IPS-18c (cell line): Measurements from ENCODE around the gene MPHOSPH6.
A peak's percentile ranks its signal among the peaks of the same experiment; 100 is the strongest.
"Not testable (repeated sequence)": the region's sequence is repeated elsewhere in the genome, so short reads cannot be mapped to it uniquely, and the experiment has no call there.

Source experiments
- H3K4me3 ChIP-seq: 2 replicates; pipeline ENCODE4 v1.7.0; 2013; ENCODE audit warnings: low read depth, mild to moderate bottlenecking, low read length, moderate library complexity; ENCODE audit not compliant: insufficient read depth
- H3K9me3 ChIP-seq: one replicate; pipeline ENCODE4 v1.6.1; 2013; ENCODE audit warnings: mild to moderate bottlenecking, low read length, moderate library complexity; ENCODE audit not compliant: control insufficient read depth, insufficient read depth

MPHOSPH6 gene

GRCh38 chr16:82169861-82170845 lies at the start of gene MPHOSPH6:
Gene MPHOSPH6 (minus strand): TSS chr16:82170224. CDS start chr16:82170175, 49 bp downstream.
- Histone ChIP-seq H3K4me3 (peak within 1 kb of the TSS; percentile 90), H3K9me3 (no peaks in the 10 kb centered on the region)

GRCh38 chr16:82219298-82219697 lies 49.3 kb upstream of the MPHOSPH6 start:
- peaks cover 2% of the 10 kb centered on the region for H3K9me3 ChIP-seq
- no peak overlapping the region for H3K4me3 ChIP-seq

- not testable (repeated sequence) for H3K9me3 ChIP-seq, H3K4me3 ChIP-seq
These were observed 39.3 kb upstream of the MPHOSPH6 start for GRCh38 chr16:82209314-82209713.

GRCh38 chr16:82203198-82203597 lies 33.2 kb upstream of the MPHOSPH6 start:
- H3K4me3 ChIP-seq: no peak overlapping the region

GRCh38 chr16:82201926-82202325 lies 31.9 kb upstream of the MPHOSPH6 start:
- Histone ChIP-seq H3K4me3 (no peak overlapping the region), H3K9me3 (peaks cover 6% of the 10 kb centered on the region)

More at GRCh38 chr16:82203198-82203597, 33.2 kb upstream of the MPHOSPH6 start:
- peaks cover 3% of the 10 kb centered on the region for H3K9me3 ChIP-seq

- Histone ChIP-seq H3K4me3 (no peak overlapping the region), H3K9me3 (peaks cover 6% of the 10 kb centered on the region)
These were observed 31.3 kb upstream of the MPHOSPH6 start for GRCh38 chr16:82201351-82201750.

- no peak overlapping the region for H3K4me3 ChIP-seq
- peaks cover 6% of the 10 kb centered on the region for H3K9me3 ChIP-seq
These were observed 29.2 kb upstream of the MPHOSPH6 start for GRCh38 chr16:82199209-82199608.

GRCh38 chr16:82197540-82198240 lies 27.7 kb upstream of the MPHOSPH6 start:
- no peak overlapping the region for H3K4me3 ChIP-seq
- peaks cover 6% of the 10 kb centered on the region for H3K9me3 ChIP-seq

- no peak overlapping the region for H3K4me3 ChIP-seq
These were observed 26.0 kb upstream of the MPHOSPH6 start for GRCh38 chr16:82195917-82196494.

GRCh38 chr16:82194086-82194485 lies 24.1 kb upstream of the MPHOSPH6 start:
- Histone ChIP-seq H3K9me3 (peaks cover 3% of the 10 kb centered on the region), H3K4me3 (no peak overlapping the region)

More at GRCh38 chr16:82195917-82196494, 26.0 kb upstream of the MPHOSPH6 start:
- H3K9me3 ChIP-seq: peaks cover 6% of the 10 kb centered on the region

- peaks cover 3% of the 10 kb centered on the region for H3K9me3 ChIP-seq
- H3K4me3 ChIP-seq: no peak overlapping the region
These were observed 22.6 kb upstream of the MPHOSPH6 start for GRCh38 chr16:82192665-82193064.

- no peak overlapping the region for H3K4me3 ChIP-seq
- no peaks in the 10 kb centered on the region for H3K9me3 ChIP-seq
These were observed 20.4 kb upstream of the MPHOSPH6 start for GRCh38 chr16:82190386-82190785.

- no peaks in the 10 kb centered on the region for H3K9me3 ChIP-seq
- H3K4me3 ChIP-seq: no peak overlapping the region
These were observed 17.8 kb upstream of the MPHOSPH6 start for GRCh38 chr16:82187829-82188228.

GRCh38 chr16:82185012-82185411 lies 15.0 kb upstream of the MPHOSPH6 start:
- Histone ChIP-seq H3K4me3 (no peak overlapping the region), H3K9me3 (no peaks in the 10 kb centered on the region)

GRCh38 chr16:82184213-82184612 lies 14.2 kb upstream of the MPHOSPH6 start:
- Histone ChIP-seq H3K4me3 (no peak overlapping the region), H3K9me3 (no peaks in the 10 kb centered on the region)

- Histone ChIP-seq H3K9me3 (no peaks in the 10 kb centered on the region), H3K4me3 (no peak overlapping the region)
These were observed 13.0 kb upstream of the MPHOSPH6 start for GRCh38 chr16:82183004-82183397.

GRCh38 chr16:82182266-82183003 lies 12.4 kb upstream of the MPHOSPH6 start:
- no peak overlapping the region for H3K4me3 ChIP-seq
- H3K9me3 ChIP-seq: no peaks in the 10 kb centered on the region
